Parathyroid adenoma (tissue), 2 donors: ENCODE data around the gene TM2D3.

Source experiments
- H2AFZ ChIP-seq: fragments of 300-600 bp; sonication (generic); one replicate; pipeline ENCODE4 v1.7.0; 2017; ENCODE audit warnings: antibody characterized with exemption, mild to moderate bottlenecking
- H3K27ac ChIP-seq: fragments of 300-600 bp; sonication (generic); one replicate; pipeline ENCODE4 v1.7.0; 2017
- H3K27me3 ChIP-seq: fragments of 300-600 bp; sonication (generic); one replicate; pipeline ENCODE4 v1.7.0; 2017; ENCODE audit warnings: low read length; ENCODE audit not compliant: control insufficient read depth, insufficient read depth
- H3K36me3 ChIP-seq: fragments of 300-600 bp; sonication (generic); one replicate; pipeline ENCODE4 v1.7.0; 2017; ENCODE audit warnings: low read length; ENCODE audit not compliant: control insufficient read depth, insufficient read depth
- H3K4me1 ChIP-seq: fragments of 300-600 bp; sonication (generic); one replicate; pipeline ENCODE4 v1.7.0; 2017; ENCODE audit warnings: control low read depth
- H3K4me2 ChIP-seq: fragments of 300-600 bp; sonication (generic); one replicate; pipeline ENCODE4 v1.7.0; 2017; ENCODE audit warnings: low read length
- H3K4me3 ChIP-seq: fragments of 300-600 bp; sonication (generic); one replicate; pipeline ENCODE4 v1.7.0; 2017; ENCODE audit warnings: low read depth, low read length
- H3K79me2 ChIP-seq: fragments of 300-600 bp; sonication (generic); one replicate; pipeline ENCODE4 v1.7.0; 2017; ENCODE audit warnings: control low read depth
- H3K9ac ChIP-seq: fragments of 300-600 bp; sonication (generic); one replicate; pipeline ENCODE4 v1.7.0; 2017; ENCODE audit warnings: mild to moderate bottlenecking
- H3K9me3 ChIP-seq: fragments of 300-600 bp; sonication (generic); one replicate; pipeline ENCODE4 v1.7.0; 2017; ENCODE audit warnings: low read length; ENCODE audit not compliant: control insufficient read depth
- TF ChIP-seq, protein P1 (sequence below): fragments of 300-600 bp; sonication (generic); IDR thresholded peaks from one replicate; pipeline ENCODE4 v1.7.0; 2017; ENCODE audit warnings: antibody characterized with exemption, mild to moderate bottlenecking
- donor health status: primary hyperparathyroidism.

TM2D3 gene

DNA sequence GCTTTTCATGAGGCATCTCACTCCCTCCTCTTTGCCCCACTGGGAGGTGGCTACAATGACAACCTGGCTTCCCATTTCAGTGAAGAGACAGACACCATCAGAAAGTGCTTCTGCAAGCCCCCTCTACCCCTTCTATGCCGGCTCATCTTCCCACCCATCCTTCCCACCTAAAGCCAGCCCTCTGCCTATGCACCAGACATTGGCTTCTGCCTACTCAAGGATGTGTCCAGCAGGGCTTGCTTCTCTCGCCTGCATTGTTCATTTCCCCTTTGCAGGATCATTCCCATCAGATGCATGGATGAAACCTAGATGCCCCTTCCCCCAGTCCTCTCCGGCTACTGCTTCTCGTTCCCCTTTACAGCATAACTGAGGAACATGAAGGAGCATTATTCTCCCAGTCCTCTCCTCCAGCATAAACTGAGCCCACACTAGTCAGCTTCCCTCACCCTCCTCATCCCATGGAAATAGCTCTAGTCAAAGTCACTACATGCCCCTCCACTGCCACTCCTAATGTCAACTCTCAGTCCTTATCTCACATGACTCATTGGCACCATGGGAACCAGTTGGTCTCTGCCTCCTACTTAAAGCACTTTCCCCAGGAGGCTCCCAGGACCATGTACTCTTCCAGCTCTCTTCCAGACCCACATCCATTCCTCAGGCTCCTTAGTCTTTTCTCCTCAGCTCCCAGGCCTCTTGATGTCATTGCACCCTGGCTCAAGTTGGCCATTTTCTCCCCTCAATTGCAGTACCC lies 47.9 kb downstream of the TM2D3 start:
- TF ChIP-seq, protein P1, sequence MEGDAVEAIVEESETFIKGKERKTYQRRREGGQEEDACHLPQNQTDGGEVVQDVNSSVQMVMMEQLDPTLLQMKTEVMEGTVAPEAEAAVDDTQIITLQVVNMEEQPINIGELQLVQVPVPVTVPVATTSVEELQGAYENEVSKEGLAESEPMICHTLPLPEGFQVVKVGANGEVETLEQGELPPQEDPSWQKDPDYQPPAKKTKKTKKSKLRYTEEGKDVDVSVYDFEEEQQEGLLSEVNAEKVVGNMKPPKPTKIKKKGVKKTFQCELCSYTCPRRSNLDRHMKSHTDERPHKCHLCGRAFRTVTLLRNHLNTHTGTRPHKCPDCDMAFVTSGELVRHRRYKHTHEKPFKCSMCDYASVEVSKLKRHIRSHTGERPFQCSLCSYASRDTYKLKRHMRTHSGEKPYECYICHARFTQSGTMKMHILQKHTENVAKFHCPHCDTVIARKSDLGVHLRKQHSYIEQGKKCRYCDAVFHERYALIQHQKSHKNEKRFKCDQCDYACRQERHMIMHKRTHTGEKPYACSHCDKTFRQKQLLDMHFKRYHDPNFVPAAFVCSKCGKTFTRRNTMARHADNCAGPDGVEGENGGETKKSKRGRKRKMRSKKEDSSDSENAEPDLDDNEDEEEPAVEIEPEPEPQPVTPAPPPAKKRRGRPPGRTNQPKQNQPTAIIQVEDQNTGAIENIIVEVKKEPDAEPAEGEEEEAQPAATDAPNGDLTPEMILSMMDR, result no peak
- no peak overlapping the region for H3K9ac ChIP-seq
- H3K4me2 ChIP-seq, result no peak overlapping the region
- no peaks in the 10 kb centered on the region for H3K9me3 ChIP-seq
- no peaks in the 10 kb centered on the region for H3K4me1 ChIP-seq
- no peak overlapping the region for H3K27ac ChIP-seq
- no peak overlapping the region for H3K4me3 ChIP-seq
- no peaks in the 10 kb centered on the region for H3K79me2 ChIP-seq
- H2AFZ ChIP-seq, result no peak overlapping the region
- no peaks in the 10 kb centered on the region for H3K36me3 ChIP-seq
- H3K27me3 ChIP-seq, result no peaks in the 10 kb centered on the region

DNA sequence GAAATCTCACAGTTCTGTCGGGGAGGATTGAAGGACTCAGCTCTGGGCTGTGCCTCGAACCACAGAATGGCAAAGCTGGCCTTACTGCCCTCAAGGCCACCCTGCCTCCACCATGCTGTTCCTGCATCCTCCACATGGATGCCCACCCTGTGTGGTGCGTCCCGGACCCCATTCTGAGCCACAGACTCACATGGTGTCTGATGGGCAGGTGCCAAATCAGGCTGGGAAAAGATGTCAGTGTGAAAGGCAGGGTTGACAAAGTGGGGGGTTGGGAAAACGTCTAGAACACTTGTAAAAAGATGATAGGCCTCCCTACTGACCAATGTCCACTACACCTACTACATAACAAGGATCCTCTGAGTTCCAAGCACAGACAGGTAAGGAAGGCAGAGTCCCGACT lies 49.4 kb downstream of the TM2D3 start:
- Histone ChIP-seq H3K36me3 (no peaks in the 10 kb centered on the region), H3K4me3 (no peak overlapping the region), H3K9me3 (no peaks in the 10 kb centered on the region), H3K4me2 (no peak overlapping the region), H3K27ac (no peak overlapping the region), H3K9ac (no peak overlapping the region), H3K79me2 (no peaks in the 10 kb centered on the region), H3K4me1 (no peaks in the 10 kb centered on the region), H3K27me3 (no peaks in the 10 kb centered on the region), H2AFZ (no peak overlapping the region)
- TF ChIP-seq, protein P1, result no peak

DNA sequence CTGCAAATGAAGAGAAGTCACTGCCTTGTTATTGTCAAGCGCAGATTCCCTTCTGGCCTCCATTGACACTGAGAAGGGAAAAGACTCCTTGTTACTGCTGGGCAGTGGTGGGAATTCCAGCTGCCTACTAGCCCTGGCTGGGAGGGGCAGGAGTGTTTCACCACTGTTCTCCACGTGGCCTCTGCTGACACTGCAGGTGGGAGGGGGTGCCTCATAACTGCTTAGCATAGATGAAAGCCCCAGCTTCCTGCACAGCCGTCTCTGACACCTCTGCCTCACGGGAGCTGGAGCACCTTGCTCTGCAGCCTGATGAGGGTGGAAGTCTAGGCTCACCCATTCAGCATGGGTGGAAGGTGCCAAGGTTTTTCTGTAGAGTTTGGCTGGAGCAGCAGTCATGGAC lies 52.1 kb downstream of the TM2D3 start:
- Histone ChIP-seq H3K9me3 (no peaks in the 10 kb centered on the region), H3K36me3 (no peaks in the 10 kb centered on the region), H3K27ac (no peak overlapping the region), H2AFZ (no peak overlapping the region), H3K4me3 (no peak overlapping the region), H3K4me1 (no peaks in the 10 kb centered on the region), H3K79me2 (no peaks in the 10 kb centered on the region), H3K27me3 (no peaks in the 10 kb centered on the region), H3K9ac (no peak overlapping the region), H3K4me2 (no peak overlapping the region)
- TF ChIP-seq, protein P1, result no peak

DNA sequence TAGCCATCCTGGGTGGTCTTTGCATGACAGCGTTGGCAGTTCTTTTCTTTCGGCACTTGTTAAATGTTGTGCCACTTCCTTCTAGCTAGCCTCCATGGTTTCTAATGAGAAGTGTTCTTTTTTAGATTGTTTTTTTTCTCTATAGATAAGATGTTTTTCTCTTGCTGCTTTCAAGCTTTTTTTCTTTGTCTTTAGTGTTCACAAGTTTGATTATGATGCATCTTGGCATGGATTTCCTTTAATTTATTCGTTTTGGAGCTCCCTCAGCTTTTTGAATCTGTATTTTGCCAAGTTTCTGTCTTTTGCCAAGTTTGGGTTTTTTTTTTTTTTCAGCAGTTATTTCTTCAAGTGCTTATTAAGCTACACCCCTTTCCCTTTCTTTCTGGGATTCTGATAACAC lies 53.1 kb downstream of the TM2D3 start:
- H3K27ac ChIP-seq, result no peak overlapping the region
- H3K9ac ChIP-seq, result no peak overlapping the region
- no peak overlapping the region for H3K4me2 ChIP-seq
- no peaks in the 10 kb centered on the region for H3K27me3 ChIP-seq
- no peaks in the 10 kb centered on the region for H3K79me2 ChIP-seq
- no peaks in the 10 kb centered on the region for H3K36me3 ChIP-seq
- H2AFZ ChIP-seq, result no peak overlapping the region
- no peaks in the 10 kb centered on the region for H3K9me3 ChIP-seq
- H3K4me1 ChIP-seq, result no peaks in the 10 kb centered on the region
- H3K4me3 ChIP-seq, result no peak overlapping the region
- TF ChIP-seq, protein P1, result no peak

DNA sequence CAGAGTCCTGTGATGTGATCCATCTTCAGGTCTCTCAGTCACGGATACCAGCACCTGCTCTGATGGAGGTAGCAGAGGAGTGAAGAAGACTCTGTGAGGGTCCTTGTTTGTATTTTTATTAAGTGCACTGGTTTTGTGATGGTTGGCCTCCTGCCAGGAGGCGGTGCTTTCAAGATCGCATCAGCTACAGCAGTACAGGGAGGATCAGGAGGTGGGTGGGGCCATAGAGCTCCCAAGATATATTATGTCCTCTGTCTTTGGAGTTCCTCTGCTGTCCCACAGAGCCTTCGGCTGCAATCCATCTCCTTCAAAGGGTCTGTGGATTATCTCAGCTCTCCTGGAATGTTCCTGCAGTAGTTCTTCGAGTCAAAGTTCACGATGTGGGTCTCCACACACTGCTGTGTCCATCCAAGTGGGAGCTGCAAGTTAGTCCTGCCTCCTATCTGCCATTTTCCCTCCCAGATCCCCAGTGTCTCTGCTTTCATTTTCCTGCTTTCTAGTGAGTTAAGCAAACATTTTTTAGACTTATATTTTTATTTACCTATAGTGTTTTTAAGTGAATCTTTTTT lies 54.7 kb downstream of the TM2D3 start:
- Histone ChIP-seq H3K27ac (no peak overlapping the region), H3K4me2 (no peak overlapping the region), H3K4me1 (no peaks in the 10 kb centered on the region), H3K4me3 (no peak overlapping the region), H3K36me3 (no peaks in the 10 kb centered on the region), H3K9ac (no peak overlapping the region), H3K9me3 (no peaks in the 10 kb centered on the region), H2AFZ (no peak overlapping the region), H3K79me2 (no peaks in the 10 kb centered on the region), H3K27me3 (no peaks in the 10 kb centered on the region)
- TF ChIP-seq, protein P1, result no peak
